Lower leg skin (tissue), 4 donors: ENCODE measurements around the gene CAPN12. TPM values are rescaled to one million over a fixed set of nuclear protein-coding genes. Genes with fewer than 3 reads are reported as not detected.
"Not testable (repeated sequence)": the region's sequence is repeated elsewhere in the genome, so short reads cannot be mapped to it uniquely, and the experiment has no call there.

ENCODE experiments used
- DNase-seq, 2 donors: peaks; one replicate each; pipeline ENCODE4 v3.0.0-alpha.2; 2019; ENCODE audit warnings: low spot score in 2 of 2
- H3K4me3 ChIP-seq: fragments of 200-600 bp; sonication (generic); 2 replicates; pipeline ENCODE4 v1.5.1; 2017; ENCODE audit warnings: mild to moderate bottlenecking, low read depth; ENCODE audit not compliant: poor library complexity, severe bottlenecking
- CTCF ChIP-seq, 3 donors: fragments of 450-650 bp; IDR thresholded peaks; one replicate each; pipeline ENCODE4 v1.5.1; 2016; ENCODE audit warnings: antibody characterized with exemption in 3 of 3, mild to moderate bottlenecking in 3 of 3, moderate library complexity in 2 of 3
- POLR2A ChIP-seq, 2 donors: fragments of 450-650 bp; IDR thresholded peaks; one replicate each; pipeline ENCODE4 v1.6.1; 2016 to 2017; ENCODE audit warnings: antibody characterized with exemption in 2 of 2, mild to moderate bottlenecking in 1 of 2, moderate library complexity in 1 of 2
- WGBS, 2 donors: methylation state at CpG; one replicate each; pipeline ENCODE4 v1.1.5; 2018; 5-methylcytosine and 5-hydroxymethylcytosine counted together
- intact Hi-C: fragments of 100-400 bp; cut with DNase I; formaldehyde crosslinking; loops from one replicate; pipeline ENCODE4 v1.15.0; 2023; ENCODE audit warnings: low total_unique reads
- total RNA-seq, 4 donors: library from RNA; depleted of rRNA; stranded (reverse); fragments of >200 nt; gene quantifications; one replicate each; pipeline ENCODE4 v1.1.0, GENCODE V29; 2016

Gene CAPN12, protein sequence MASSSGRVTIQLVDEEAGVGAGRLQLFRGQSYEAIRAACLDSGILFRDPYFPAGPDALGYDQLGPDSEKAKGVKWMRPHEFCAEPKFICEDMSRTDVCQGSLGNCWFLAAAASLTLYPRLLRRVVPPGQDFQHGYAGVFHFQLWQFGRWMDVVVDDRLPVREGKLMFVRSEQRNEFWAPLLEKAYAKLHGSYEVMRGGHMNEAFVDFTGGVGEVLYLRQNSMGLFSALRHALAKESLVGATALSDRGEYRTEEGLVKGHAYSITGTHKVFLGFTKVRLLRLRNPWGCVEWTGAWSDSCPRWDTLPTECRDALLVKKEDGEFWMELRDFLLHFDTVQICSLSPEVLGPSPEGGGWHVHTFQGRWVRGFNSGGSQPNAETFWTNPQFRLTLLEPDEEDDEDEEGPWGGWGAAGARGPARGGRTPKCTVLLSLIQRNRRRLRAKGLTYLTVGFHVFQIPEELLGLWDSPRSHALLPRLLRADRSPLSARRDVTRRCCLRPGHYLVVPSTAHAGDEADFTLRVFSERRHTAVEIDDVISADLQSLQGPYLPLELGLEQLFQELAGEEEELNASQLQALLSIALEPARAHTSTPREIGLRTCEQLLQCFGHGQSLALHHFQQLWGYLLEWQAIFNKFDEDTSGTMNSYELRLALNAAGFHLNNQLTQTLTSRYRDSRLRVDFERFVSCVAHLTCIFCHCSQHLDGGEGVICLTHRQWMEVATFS
- 10 to 100 TPM in 3 of 4 donors, 1 to 10 TPM in 1; 7.6 to 20.0 (median 12.9) TPM for total RNA-seq

- 72 to 82% methylated on average over 10 of the region's 10 CpGs for WGBS, 2 donors
- DNase-seq, result no peak
- TF ChIP-seq CTCF (IDR thresholded peaks at IDR 0.05) (no peak), POLR2A (IDR thresholded peaks at IDR 0.05) (no peak)
- intact Hi-C loops, result no loop called here
- H3K4me3 ChIP-seq, result no peak within 1 kb of the TSS
These were observed at the start of gene CAPN12 for GRCh38 chr19:38744298-38744681. Gene CAPN12 (minus strand): TSS chr19:38744474. CDS start chr19:38744165, 309 bp downstream.

DNA sequence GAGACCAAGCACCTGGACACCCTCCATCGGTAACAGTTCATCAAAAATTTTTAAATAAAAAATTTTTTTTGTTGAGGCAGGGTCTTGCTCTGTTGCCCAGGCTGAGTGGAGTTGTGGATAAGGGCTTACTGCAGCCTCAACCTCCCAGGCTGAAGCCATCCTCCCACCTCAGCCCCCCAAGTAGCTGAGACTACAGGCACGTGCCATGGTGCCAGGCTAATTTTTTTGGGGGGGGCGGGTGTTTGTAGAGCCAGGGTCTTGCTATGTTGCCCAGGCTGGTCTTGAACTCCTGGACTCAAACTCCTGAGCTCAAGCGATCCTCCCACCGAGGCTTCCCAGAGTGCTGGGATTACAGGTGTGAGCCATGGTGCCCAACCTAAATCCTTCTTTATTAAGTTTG, 49.4 kb upstream of the CAPN12 start:
- no peak for DNase-seq
- WGBS, 2 donors, result 65 to 77% methylated on average over 5 of the region's 5 CpGs
- intact Hi-C loops, result no loop called here
- no peak for TF ChIP-seq POLR2A (IDR thresholded peaks at IDR 0.05)
- no peak for TF ChIP-seq CTCF (IDR thresholded peaks at IDR 0.05)
- H3K4me3 ChIP-seq, result no peak overlapping the region

DNA sequence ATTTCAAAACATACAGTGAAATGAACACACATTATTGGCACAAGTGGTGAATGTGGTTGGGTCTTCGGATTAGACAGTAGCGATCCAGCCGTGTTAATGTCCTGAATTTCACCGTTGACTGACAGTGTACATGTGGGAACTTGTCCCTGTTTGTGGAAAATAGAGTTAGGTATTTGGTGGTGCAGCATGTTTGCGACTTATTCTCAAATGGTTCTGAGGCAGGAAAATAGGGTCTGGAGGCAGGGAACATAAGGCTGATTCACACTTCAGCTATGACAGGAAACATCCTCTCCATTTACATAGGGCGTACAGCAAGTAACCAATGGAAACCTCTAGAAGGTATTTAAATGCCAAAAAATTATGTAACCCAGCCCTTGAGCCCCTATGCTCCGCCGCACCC, 48.9 kb upstream of the CAPN12 start:
- 34 to 43% methylated on average over 8 of the region's 8 CpGs for WGBS, 2 donors
- no peak overlapping the region for H3K4me3 ChIP-seq
- no peak for TF ChIP-seq CTCF (IDR thresholded peaks at IDR 0.05)
- TF ChIP-seq POLR2A (IDR thresholded peaks at IDR 0.05), result no peak
- DNase-seq, result no peak
- intact Hi-C loops, result no loop called here

GRCh38 chr19:38792250-38793111, 48.2 kb upstream of the CAPN12 start:
- peak in 1 of 2 donors; percentile 92 for DNase-seq
- H3K4me3 ChIP-seq, result no peak overlapping the region
- TF ChIP-seq POLR2A (IDR thresholded peaks at IDR 0.05), result no peak
- TF ChIP-seq CTCF (IDR thresholded peaks at IDR 0.05), result no peak
- WGBS, 2 donors, result 11 to 18% methylated on average over 15 to 31 of the region's 71 CpGs
- intact Hi-C loops, result no loop called here

DNA sequence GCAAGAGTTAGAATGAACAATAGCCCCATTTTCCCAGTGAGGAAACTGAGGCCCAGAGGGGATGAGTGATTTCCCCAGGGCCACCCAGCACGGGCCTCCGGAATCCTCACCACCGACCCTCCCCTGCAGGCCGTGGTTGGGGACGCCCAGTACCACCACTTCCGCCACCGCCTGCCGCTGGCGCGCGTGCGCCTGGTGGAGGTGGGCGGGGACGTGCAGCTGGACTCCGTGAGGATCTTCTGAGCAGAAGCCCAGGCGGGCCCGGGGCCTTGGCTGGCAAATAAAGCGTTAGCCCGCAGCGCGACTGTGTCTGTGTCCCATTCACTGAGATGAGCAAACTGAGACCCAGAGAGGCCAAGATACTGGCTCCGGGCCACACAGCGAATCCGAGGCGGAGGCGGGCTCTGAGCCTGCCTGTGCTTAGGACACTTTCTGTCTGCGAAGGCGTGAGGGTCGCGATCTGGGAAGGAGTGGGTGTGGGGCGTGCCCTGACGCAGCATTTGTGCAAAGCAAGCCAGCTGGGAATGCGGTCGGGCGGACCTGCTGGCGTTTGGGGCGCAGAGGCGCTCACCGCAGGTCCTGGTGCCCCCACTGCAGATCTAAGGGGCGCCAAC, 47.3 kb upstream of the CAPN12 start:
- not testable (repeated sequence) for H3K4me3 ChIP-seq

GRCh38 chr19:38790507-38791403, 46.5 kb upstream of the CAPN12 start:
- DNase-seq, H3K4me3 ChIP-seq, intact Hi-C loops: not testable (repeated sequence)
- WGBS, 2 donors, result 45% methylated on average over 10 of the region's 49 CpGs; no CpG with 5 or more reads in 1 of the 2 donors

More for the DNA sequence above, 47.3 kb upstream of the CAPN12 start:
- DNase-seq, intact Hi-C loops: not testable (repeated sequence)
- no CpG with 5 or more reads among the region's 40 CpGs for WGBS, 2 donors
